ENCODE measurements around the gene ALDH2.
"Not testable (repeated sequence)": the region's sequence is repeated elsewhere in the genome, so short reads cannot be mapped to it uniquely, and the experiment has no call there.

Gene ALDH2

GRCh38 chr12:111759991-111760390 is 6.7 kb upstream of the ALDH2 start:
- no peak for DNase-seq

GRCh38 chr12:111761099-111761498 is 5.6 kb upstream of the ALDH2 start:
- no peak for DNase-seq

- DNase-seq, result no peak
These were observed 5.0 kb upstream of the ALDH2 start for GRCh38 chr12:111761706-111762105.

GRCh38 chr12:111763552-111763951 is 3.2 kb upstream of the ALDH2 start:
- not testable (repeated sequence) for DNase-seq

- DNase-seq, result no peak
These were observed 2.5 kb upstream of the ALDH2 start for GRCh38 chr12:111764120-111764821.

GRCh38 chr12:111767362-111768158 is 827 bp downstream of the ALDH2 start:
- no peak for DNase-seq

GRCh38 chr12:111768159-111768895 is 1.6 kb downstream of the ALDH2 start:
- no peak for DNase-seq

- no peak for DNase-seq
These were observed 2.9 kb downstream of the ALDH2 start for GRCh38 chr12:111769599-111769998.

- no peak for DNase-seq
These were observed 7.2 kb downstream of the ALDH2 start for GRCh38 chr12:111773801-111774551.

- peak; percentile 96 for DNase-seq
These were observed 8.8 kb downstream of the ALDH2 start for GRCh38 chr12:111775205-111776193.

GRCh38 chr12:111776836-111777344 is 10.2 kb downstream of the ALDH2 start:
- DNase-seq, result no peak

- no peak for DNase-seq
These were observed 10.8 kb downstream of the ALDH2 start for GRCh38 chr12:111777345-111778045.

- peak; percentile 54 for DNase-seq
These were observed 13.4 kb downstream of the ALDH2 start for GRCh38 chr12:111780166-111780565.

- no peak for DNase-seq
These were observed 13.9 kb downstream of the ALDH2 start for GRCh38 chr12:111780615-111781014.

- no peak for DNase-seq
These were observed 14.4 kb downstream of the ALDH2 start for GRCh38 chr12:111781085-111781658.

- DNase-seq, result no peak
These were observed 16.3 kb downstream of the ALDH2 start for GRCh38 chr12:111783046-111783445.

- DNase-seq, result no peak
These were observed 18.2 kb downstream of the ALDH2 start for GRCh38 chr12:111784953-111785352.

GRCh38 chr12:111785651-111786050 is 18.9 kb downstream of the ALDH2 start:
- no peak for DNase-seq

GRCh38 chr12:111788178-111788654 is 21.5 kb downstream of the ALDH2 start:
- peak; percentile 69 for DNase-seq

- DNase-seq, result no peak
These were observed 23.0 kb downstream of the ALDH2 start for GRCh38 chr12:111789779-111790178.
